HG02798 (cell line): ENCODE measurements around the gene ITGA8.
A peak's percentile ranks its signal among the peaks of the same experiment; 100 is the strongest.
"Not testable (repeated sequence)": the region's sequence is repeated elsewhere in the genome, so short reads cannot be mapped to it uniquely, and the experiment has no call there.

Source experiments
- ATAC-seq: cut with Tn5 transposase; IDR thresholded peaks from one replicate; pipeline ENCODE4 v1.9.1; 2021; ENCODE audit warnings: mild to moderate bottlenecking; ENCODE audit not compliant: unreplicated experiment, poor library complexity

ITGA8 gene

DNA sequence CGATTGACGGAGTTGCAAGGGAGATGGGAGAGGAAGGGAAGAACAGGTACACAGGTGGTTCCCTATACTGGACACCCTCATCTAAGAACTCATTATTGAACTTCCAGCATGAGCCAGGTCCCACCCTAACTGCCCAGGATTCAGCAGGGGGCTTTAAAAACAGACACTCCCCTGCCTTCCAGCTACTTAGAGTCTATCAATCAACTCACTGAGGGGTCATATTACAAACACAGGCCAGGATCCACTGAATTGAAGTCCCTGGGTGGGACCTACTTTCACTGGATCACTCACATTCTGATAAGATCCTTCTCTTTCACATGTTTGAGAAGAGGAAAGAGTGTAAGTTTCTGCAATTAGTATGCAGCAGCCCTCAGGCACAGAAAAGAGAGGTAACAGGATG lies 92.8 kb downstream of the ITGA8 start:
- ATAC-seq = no peak

DNA sequence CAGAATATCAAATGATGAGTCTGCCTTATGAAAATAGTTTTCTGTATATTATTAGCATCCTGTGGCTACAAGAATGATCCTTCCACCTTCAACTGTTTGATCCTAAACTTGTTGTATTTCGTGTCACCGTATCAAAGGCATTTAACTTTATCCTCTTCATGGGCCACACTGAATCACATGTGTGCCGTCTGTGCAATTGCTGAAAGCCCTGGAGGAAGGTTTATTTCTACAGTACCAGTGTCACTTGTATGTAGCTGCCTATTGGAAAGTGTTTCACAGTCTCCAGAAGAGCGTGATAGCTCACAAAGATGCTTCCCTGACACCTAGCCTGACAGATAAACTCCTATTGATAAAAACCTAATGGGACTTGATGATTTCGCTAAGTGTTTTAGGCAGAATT lies 94.5 kb downstream of the ITGA8 start:
- ATAC-seq = no peak

- ATAC-seq = no peak
Observed at GRCh38 chr10:15624401-15625196, 95.1 kb downstream of the ITGA8 start.

DNA sequence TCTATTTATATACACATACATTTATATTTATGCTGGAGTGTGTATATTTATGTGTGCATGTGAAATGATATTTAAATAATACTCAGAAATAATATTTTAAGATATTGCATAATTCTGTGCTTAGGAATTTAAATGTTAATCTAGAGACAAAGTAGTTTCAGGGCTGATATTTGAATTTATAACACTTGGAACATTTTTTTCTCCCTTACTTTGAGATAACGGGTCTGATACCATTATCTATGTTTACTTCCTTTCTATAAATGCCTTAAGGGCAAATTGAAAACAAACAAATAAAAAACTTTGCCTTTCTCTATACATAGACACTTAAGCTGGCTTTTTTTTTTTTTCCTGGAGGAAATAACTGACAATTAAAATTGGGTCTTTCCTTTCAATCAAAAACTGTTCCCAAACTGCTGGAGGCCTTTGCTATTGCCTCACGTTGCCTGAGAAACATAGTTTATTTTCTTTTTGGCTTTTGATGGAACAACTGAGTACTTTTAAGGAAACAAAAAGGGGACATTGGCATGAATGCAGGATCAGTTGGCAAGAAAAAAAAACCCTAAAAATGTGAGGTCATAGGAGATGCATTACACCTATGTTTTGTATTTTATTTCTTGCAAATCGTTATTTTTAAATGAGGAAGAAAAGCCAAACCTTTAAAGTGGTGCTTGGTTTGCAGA lies 98.7 kb downstream of the ITGA8 start:
- ATAC-seq = no peak

DNA sequence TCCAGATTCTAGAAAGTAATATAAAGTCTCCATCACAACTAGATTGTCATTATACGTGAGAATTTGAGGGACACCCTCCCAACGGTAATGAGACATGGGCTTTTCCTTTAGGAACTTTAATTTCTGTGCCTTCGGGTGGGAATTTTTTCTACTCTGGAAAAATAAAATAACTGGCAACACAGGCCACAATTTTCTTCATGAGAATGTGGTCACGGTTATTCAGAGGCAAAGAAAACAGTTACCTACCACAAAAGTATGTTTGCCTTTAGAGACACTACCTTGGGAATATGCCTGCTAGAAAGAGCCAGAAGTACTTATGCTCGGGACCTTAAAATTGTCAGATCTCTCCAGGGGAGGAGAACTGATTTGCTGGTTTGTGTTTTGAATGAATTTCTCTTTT lies 99.4 kb downstream of the ITGA8 start:
- no peak for ATAC-seq

DNA sequence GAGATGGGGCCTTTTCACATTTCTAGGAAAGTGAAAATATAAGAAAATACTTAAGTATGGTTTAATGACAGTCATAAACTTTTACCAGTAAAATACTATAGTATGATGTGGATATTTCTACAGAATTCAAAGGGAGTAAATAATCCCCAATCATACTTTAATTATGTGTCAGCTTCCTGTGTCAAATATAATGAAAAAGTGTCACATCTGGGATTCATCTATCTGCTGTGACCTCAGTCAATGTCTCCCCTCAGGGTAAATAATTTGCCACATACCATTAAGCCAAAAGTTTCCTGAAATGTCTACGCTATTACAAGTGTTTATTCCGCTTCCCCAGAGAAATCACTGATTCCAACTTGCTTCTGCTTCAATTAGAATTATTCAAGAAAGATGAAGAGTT lies 110.5 kb downstream of the ITGA8 start:
- ATAC-seq = no peak

DNA sequence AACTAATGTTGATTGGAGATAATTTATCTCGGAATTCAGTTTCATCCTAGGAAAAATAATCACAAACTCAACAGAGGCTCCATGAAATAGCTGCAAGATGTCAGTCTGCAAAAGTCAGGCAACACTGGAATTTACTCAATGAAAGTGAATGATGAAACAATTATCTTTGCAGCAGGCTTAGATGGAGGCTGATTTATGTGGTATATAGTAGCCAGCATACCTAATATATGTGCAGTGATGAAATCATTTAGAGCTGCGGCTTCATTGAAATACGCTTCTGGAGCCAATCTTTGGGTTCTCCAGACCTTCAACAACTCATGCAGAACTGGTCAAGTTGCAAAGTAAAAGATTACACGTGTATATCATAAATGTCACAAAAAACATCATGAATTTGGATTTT lies 113.3 kb downstream of the ITGA8 start:
- no peak for ATAC-seq

- no peak for ATAC-seq
Observed at GRCh38 chr10:15605740-15606369, 113.9 kb downstream of the ITGA8 start.

- ATAC-seq = no peak
Observed at GRCh38 chr10:15603446-15604011, 116.2 kb downstream of the ITGA8 start.

DNA sequence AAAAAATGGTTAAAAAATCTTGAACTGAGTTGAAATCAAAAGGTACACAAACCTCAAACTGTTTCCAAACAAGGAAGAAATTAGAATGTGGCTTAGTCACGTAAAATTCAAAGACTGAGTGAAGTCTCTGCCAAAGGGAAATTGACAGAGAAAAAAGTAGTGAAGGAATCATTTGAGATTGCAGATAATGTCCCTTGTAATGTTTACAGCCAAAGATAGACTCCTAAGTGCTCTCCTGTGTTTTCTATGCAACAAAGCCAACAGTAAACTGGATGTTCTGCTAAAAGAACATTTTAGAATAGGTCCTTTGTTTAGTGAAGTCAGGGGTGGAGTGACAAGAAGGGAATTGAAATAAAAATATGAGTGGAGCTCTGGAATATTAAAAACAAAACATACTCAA lies 117.9 kb downstream of the ITGA8 start:
- no peak for ATAC-seq

DNA sequence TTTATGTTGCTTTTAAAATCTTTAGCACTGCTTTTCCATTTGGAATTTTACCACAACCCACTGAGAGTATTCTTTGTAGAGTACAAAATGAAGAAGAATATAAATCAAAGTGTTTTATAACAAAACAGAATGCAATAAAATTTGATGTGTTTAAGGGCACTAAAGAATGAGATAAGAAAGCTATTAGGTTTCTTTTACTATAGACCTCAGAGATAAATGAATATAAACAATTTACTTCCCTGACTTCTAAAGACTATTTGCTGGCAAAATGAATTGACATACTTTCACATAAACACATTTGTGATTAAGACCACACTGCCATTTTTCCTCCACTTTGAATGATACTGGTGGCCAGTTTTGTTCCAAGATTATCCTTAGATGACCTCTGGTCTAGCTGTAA lies 124.5 kb downstream of the ITGA8 start:
- no peak for ATAC-seq

DNA sequence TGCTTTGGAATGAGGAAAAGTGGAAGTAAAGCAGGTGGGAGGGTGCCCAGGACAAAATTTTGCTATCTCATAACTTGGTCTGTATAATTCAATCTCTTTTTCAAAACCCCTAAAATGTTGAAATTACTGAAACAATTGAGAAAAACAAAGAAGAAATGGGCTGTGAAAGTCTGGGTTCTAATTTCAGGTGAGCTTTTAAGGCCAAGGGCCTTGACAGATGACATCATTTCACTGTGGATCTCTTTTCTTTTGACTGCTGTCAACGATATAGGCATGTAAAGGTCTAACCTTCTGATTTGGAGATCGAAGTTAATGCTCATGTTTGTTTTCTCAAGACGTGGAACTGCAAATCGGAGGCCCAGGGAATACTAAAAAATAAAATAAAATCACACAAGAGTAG lies 127.8 kb downstream of the ITGA8 start:
- no peak for ATAC-seq

- ATAC-seq = no peak
Observed at GRCh38 chr10:15591431-15591830, 128.3 kb downstream of the ITGA8 start.

DNA sequence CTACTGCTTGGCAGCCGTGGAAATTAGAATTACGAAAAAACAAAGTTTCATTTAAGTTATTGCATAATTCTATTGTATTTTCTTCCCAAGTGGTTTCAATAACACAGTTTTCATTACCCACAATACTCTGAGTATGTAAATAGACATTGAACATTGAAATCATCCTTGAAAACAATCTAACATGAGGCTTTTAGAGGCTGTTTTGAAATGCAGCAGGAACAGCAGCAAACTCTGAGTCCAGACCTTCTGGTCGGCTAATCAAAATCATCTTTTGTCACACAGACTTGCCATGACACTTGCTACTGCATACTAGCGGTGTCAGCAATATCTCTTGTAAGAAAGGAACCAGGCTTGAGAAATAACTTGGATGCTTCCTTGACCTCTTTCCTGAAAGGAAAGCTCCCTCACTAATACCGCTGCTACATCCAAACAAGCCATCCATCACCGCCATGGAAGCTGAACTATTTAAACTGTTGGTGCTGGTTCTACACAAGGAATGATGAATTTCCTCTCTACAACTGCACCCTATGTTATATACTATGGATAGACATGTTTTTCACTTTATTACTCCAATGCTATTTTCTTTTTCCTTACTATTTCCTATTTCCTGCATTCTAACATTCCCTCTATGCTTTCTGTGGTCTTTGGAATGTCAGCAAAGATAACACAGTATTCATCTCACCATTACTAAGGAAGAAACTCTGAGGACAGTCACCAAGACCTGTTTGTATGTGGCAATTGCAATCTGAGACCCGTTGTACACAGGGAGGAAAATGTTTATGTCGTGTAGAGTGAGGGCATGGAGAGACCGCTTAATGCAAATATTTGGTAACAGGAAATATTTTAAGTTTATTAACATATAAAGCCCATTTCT lies 130.8 kb downstream of the ITGA8 start:
- ATAC-seq = no peak

GRCh38 chr10:15588151-15588550 lies 131.6 kb downstream of the ITGA8 start:
- no peak for ATAC-seq

GRCh38 chr10:15587271-15587670 lies 132.5 kb downstream of the ITGA8 start:
- no peak for ATAC-seq

- ATAC-seq = peak; percentile 72
Observed at GRCh38 chr10:15585303-15585715, 134.4 kb downstream of the ITGA8 start.

DNA sequence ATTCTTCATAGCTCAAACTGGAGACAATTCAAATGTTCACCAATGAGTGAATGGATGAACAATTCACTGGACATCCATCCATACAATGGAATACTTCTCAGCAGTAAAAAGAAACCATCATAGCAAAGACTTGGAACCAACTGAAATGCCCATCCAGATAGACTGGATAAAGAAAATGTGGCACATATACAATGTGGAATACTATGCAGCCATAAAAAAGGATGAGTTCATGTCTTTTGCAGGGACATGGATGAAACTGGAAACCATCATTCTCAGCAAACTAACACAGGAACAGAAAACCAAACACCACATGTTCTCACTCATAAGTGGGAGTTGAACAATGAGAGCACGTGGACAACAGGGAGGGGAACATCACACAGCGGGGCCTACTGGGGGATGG lies 136.8 kb downstream of the ITGA8 start:
- ATAC-seq = not testable (repeated sequence)

DNA sequence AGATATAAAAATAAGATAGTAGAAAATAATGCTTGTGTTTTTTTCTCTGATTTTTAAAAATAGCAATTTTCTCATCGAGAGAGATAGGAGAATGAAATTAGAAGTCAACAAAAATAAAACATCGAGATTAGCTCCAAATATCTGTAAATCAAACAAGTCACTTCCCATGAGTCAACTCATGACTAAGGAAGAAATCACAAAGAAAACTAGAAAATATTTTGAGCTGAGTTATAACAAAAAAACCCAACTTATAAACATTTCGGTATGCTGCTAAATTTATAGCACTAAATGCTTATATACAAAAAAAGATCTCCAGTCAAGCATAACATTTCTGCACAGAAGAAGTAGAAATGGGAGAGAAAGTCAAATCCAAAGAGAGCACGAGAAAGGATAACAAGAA lies 140.1 kb downstream of the ITGA8 start:
- no peak for ATAC-seq

DNA sequence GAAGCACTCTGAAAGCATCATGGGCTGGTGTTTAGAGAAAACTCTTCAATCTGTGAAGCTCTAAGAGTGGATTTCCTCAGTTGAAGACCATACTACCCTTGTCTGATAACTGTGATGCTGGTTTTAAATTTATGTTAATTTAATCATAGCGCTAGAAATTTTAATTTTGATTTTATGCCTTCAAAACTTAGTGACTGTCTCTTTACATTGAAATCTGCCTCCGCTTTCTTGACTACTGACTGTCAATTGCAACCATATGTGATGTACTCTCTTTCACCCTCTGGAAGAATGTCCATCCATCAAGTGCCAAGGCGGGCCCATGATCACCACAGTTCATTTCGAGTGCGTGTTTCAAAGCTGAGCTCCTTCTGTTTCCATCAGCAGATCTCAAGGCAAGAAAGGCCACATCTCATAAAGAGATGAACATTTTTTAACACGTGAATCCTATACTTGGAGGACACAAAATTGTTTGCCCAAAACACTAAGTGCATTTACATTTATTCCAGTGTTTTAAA lies 147.1 kb downstream of the ITGA8 start:
- no peak for ATAC-seq
